SK-N-SH (cell line): ENCODE data around the gene PCLO.

Experiments
- CTCF ChIP-seq: fragments of 200-600 bp; sonication (generic); IDR thresholded peaks from 2 replicates; pipeline ENCODE4 v1.6.1; 2017; ENCODE audit warnings: antibody characterized with exemption, mild to moderate bottlenecking, moderate library complexity
- EZH2phosphoT487 ChIP-seq: fragments of 200-600 bp; sonication (generic); IDR thresholded peaks from 2 replicates; pipeline ENCODE4 v1.6.1; 2017; ENCODE audit warnings: low read depth, mixed run types, mild to moderate bottlenecking, antibody characterized with exemption, moderate library complexity, borderline replicate concordance
- FOSL2 ChIP-seq: IDR thresholded peaks from 2 replicates; pipeline ENCODE4 v1.4.0; 2012; ENCODE audit warnings: low read depth, mild to moderate bottlenecking, moderate library complexity, borderline replicate concordance
- FOXM1 ChIP-seq: IDR thresholded peaks from 2 replicates; pipeline ENCODE4 v1.4.0; 2012; ENCODE audit warnings: low read depth, mild to moderate bottlenecking
- RCOR1 ChIP-seq: fragments of 150-350 bp; IDR thresholded peaks from 2 replicates; pipeline ENCODE4 v1.6.1; 2017; ENCODE audit warnings: antibody characterized with exemption, low read length
- REST ChIP-seq: IDR thresholded peaks from 2 replicates; pipeline ENCODE4 v1.6.1; 2012; ENCODE audit warnings: mild to moderate bottlenecking, low read depth, low read length, moderate library complexity
- RFX5 ChIP-seq: IDR thresholded peaks from 2 replicates; pipeline ENCODE4 v1.6.1; 2012; ENCODE audit warnings: mild to moderate bottlenecking, improper control_type of control experiment, low read length
- SMC3 ChIP-seq: IDR thresholded peaks from 2 replicates; pipeline ENCODE4 v1.6.1; 2012; ENCODE audit warnings: low read depth, low read length, improper control_type of control experiment
- TAF1 ChIP-seq: IDR thresholded peaks from 2 replicates; pipeline ENCODE4 v1.6.1; 2012; ENCODE audit warnings: low read depth, mild to moderate bottlenecking, low read length, moderate library complexity, borderline replicate concordance
- USF2 ChIP-seq: fragments of 150-350 bp; IDR thresholded peaks from 2 replicates; pipeline ENCODE4 v1.6.1; 2017; ENCODE audit warnings: antibody characterized with exemption, low read length, low read depth, borderline replicate concordance
- YY1 ChIP-seq: IDR thresholded peaks from 2 replicates; pipeline ENCODE4 v1.4.0; 2012; ENCODE audit warnings: low read depth, mild to moderate bottlenecking

DNA sequence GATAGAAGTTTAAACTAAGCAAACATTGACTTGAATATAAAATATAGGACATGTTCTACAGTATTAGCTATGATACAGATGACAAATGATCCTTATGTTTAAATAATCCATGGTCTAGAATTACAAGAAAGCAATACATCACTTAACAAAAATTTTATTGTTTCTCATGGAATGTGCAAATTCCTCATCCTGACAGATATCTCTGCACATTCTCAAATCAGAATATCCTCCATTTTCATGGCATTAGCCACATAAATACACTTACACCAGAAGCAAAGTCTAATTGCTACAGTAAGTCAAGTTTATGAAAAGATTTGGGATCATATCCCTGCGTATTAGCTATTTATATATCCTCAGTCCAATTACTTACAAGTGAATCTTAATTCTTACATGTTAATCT, 57.6 kb downstream of the PCLO start:
- TF ChIP-seq CTCF = no peak
- TF ChIP-seq FOSL2 = no peak
- no peak for TF ChIP-seq REST
- TF ChIP-seq YY1 = no peak
- no peak for TF ChIP-seq SMC3
- TF ChIP-seq RCOR1 = no peak
- TF ChIP-seq USF2 = no peak
- no peak for TF ChIP-seq RFX5
- TF ChIP-seq EZH2phosphoT487 = no peak
- no peak for TF ChIP-seq FOXM1
- no peak for TF ChIP-seq TAF1
